ENCODE measurements around the gene MYO1G. TPM values are rescaled to one million over a fixed set of nuclear protein-coding genes. Genes with fewer than 3 reads are reported as not detected.

The MYO1G gene
- polyA plus RNA-seq, 1 of the 3 experiments (the other 2 are of a cell fraction) = 0.05 TPM

- DNase-seq = no peak
- Histone ChIP-seq H3K4me3 (ENCODE audit: low read depth in 2 of 2, low read length in 1 of 2) (no peak overlapping the region), H3K27me3 (ENCODE audit: insufficient read depth) (peaks cover 22% of the 10 kb centered on the region; the same call in 1 of the 2 replicates), H3K36me3 (replicated peaks in 1 of 2; ENCODE audit: control insufficient read depth in 1 of 2, insufficient read depth in 2 of 2, low read length in 1 of 2) (no peaks in the 10 kb centered on the region), H3K27ac (ENCODE audit: low read depth in 2 of 2, low read length in 1 of 2) (no peak overlapping the region), H3K9me2 (no peaks in the 10 kb centered on the region), H3K9ac (no peak overlapping the region), H4K20me1 (ENCODE audit: insufficient read depth) (no peaks in the 10 kb centered on the region), H3K9me3 (no peaks in the 10 kb centered on the region), H3K4me2 (no peak overlapping the region), H2AFZ (ENCODE audit: low read depth) (no peak overlapping the region), H3F3A (replicated peaks; ENCODE audit: insufficient read depth) (no peaks in the 10 kb centered on the region), H3K79me2 (ENCODE audit: insufficient read depth) (no peaks in the 10 kb centered on the region), H3K4me1 (ENCODE audit: control insufficient read depth in 1 of 2, insufficient read depth in 2 of 2, low read depth in 1 of 2, low read length in 1 of 2) (no peaks in the 10 kb centered on the region)
- 40% methylated on average over 1 of the region's 1 CpG for WGBS (ENCODE audit: low lambda C conversion rate)
- ChIA-PET CTCF (interaction anchor here (1.5 kb wide), 1 partner anchor 88 kb away, joined by 4 read pairs; no protein-coding TSS in a partner anchor), POLR2A (no interaction called here)
- TF ChIP-seq, protein P1, sequence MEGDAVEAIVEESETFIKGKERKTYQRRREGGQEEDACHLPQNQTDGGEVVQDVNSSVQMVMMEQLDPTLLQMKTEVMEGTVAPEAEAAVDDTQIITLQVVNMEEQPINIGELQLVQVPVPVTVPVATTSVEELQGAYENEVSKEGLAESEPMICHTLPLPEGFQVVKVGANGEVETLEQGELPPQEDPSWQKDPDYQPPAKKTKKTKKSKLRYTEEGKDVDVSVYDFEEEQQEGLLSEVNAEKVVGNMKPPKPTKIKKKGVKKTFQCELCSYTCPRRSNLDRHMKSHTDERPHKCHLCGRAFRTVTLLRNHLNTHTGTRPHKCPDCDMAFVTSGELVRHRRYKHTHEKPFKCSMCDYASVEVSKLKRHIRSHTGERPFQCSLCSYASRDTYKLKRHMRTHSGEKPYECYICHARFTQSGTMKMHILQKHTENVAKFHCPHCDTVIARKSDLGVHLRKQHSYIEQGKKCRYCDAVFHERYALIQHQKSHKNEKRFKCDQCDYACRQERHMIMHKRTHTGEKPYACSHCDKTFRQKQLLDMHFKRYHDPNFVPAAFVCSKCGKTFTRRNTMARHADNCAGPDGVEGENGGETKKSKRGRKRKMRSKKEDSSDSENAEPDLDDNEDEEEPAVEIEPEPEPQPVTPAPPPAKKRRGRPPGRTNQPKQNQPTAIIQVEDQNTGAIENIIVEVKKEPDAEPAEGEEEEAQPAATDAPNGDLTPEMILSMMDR (IDR thresholded peaks at IDR 0.05) = no peak
- TF ChIP-seq MEF2A (IDR thresholded peaks at IDR 0.05; ENCODE audit: borderline replicate concordance, low read depth) = no peak
- TF ChIP-seq MXI1 (IDR thresholded peaks at IDR 0.05; ENCODE audit: low read depth, low read length) = no peak
- TF ChIP-seq SIN3A (IDR thresholded peaks at IDR 0.05; ENCODE audit: borderline replicate concordance, low read depth, low read length) = no peak
- TF ChIP-seq FOSL2 (IDR thresholded peaks at IDR 0.05; ENCODE audit: borderline replicate concordance, low read depth) = no peak
- no peak for TF ChIP-seq GABPA (IDR thresholded peaks at IDR 0.05; ENCODE audit: low read depth)
- no peak for TF ChIP-seq TEAD4 (IDR thresholded peaks at IDR 0.05; ENCODE audit: borderline replicate concordance, insufficient read depth)
- no peak for TF ChIP-seq POLR2AphosphoS5 (IDR thresholded peaks at IDR 0.05; ENCODE audit: low read depth, low read length)
- TF ChIP-seq REST (IDR thresholded peaks at IDR 0.05; ENCODE audit: low read depth, low read length) = no peak
- TF ChIP-seq ZBTB33 (IDR thresholded peaks at IDR 0.05; ENCODE audit: borderline replicate concordance, low read depth) = no peak
- TF ChIP-seq EP300 (IDR thresholded peaks at IDR 0.05; ENCODE audit: borderline replicate concordance in 1 of 2, low read depth in 1 of 2, low read length in 1 of 2) = no peak
- TF ChIP-seq, protein P2, sequence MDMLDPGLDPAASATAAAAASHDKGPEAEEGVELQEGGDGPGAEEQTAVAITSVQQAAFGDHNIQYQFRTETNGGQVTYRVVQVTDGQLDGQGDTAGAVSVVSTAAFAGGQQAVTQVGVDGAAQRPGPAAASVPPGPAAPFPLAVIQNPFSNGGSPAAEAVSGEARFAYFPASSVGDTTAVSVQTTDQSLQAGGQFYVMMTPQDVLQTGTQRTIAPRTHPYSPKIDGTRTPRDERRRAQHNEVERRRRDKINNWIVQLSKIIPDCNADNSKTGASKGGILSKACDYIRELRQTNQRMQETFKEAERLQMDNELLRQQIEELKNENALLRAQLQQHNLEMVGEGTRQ (IDR thresholded peaks at IDR 0.05; ENCODE audit: borderline replicate concordance, low read depth, low read length) = no peak
Measured at GRCh38 chr7:44945479-44945878, 33.3 kb downstream of the MYO1G start.
